Activated CD4-positive, alpha-beta memory T cell treated with anti-CD3 and anti-CD28 coated beads, Interleukin-2, amount 10 ng/mL, durations not matched to agents 7 days and 5 days (primary cell): Measurements from ENCODE around the gene GULP1. TPM values are rescaled to one million over a fixed set of nuclear protein-coding genes. Genes with fewer than 3 reads are reported as not detected.

ENCODE experiments used
- CTCF ChIA-PET: fragments of 350-600 bp; sonication (Branson Sonifier 250); formaldehyde crosslinking; loops from one replicate; lab custom pipeline; 2021; ENCODE audit warnings: antibody characterized with exemption, inconsistent platforms; lab: Charles Lee
- POLR2A ChIA-PET: fragments of 350-600 bp; sonication (Branson Sonifier 250); formaldehyde crosslinking; loops from one replicate; lab custom pipeline; 2021; ENCODE audit warnings: antibody characterized with exemption; lab: Charles Lee
- DNase-seq: peaks from one replicate; pipeline ENCODE4 v3.0.0-alpha.2; 2020
- H3K27ac Mint-ChIP-seq: one replicate; pipeline ENCODE4 v1.8.0; 2021; ENCODE audit warnings: mild to moderate bottlenecking, mixed read lengths
- H3K27me3 Mint-ChIP-seq: one replicate; pipeline ENCODE4 v1.8.0; 2021; ENCODE audit warnings: mixed read lengths
- H3K36me3 Mint-ChIP-seq: one replicate; pipeline ENCODE4 v1.8.0; 2021; ENCODE audit warnings: low read depth, mixed read lengths
- H3K4me1 Mint-ChIP-seq: one replicate; pipeline ENCODE4 v1.8.0; 2021; ENCODE audit warnings: mixed read lengths
- H3K4me3 Mint-ChIP-seq: one replicate; pipeline ENCODE4 v1.8.0; 2021; ENCODE audit warnings: mild to moderate bottlenecking, mixed read lengths
- H3K9me3 Mint-ChIP-seq: one replicate; pipeline ENCODE4 v1.8.0; 2021; ENCODE audit warnings: mixed read lengths
- total RNA-seq, 2 experiments: library from RNA; stranded (reverse); gene quantifications; one replicate each; pipeline ENCODE4 v1.2.3, GENCODE V29; 2021

The GULP1 gene
- total RNA-seq, 2 experiments from 2014 or later: not detected

- no peaks in the 10 kb centered on the region for H3K36me3 Mint-ChIP-seq
- H3K4me3 Mint-ChIP-seq: no peak overlapping the region
- POLR2A ChIA-PET: no interaction called here
- H3K27me3 Mint-ChIP-seq: no peaks in the 10 kb centered on the region
- CTCF ChIA-PET: no interaction called here
- no peaks in the 10 kb centered on the region for H3K9me3 Mint-ChIP-seq
- no peak overlapping the region for H3K27ac Mint-ChIP-seq
- no peak for DNase-seq
- no peaks in the 10 kb centered on the region for H3K4me1 Mint-ChIP-seq
Observed at GRCh38 chr2:188619146-188619545, 327.5 kb downstream of the GULP1 start.

- no peak for DNase-seq
- H3K27ac Mint-ChIP-seq: no peak overlapping the region
- no peak overlapping the region for H3K4me3 Mint-ChIP-seq
- no peaks in the 10 kb centered on the region for H3K4me1 Mint-ChIP-seq
- no peaks in the 10 kb centered on the region for H3K9me3 Mint-ChIP-seq
- H3K36me3 Mint-ChIP-seq: no peaks in the 10 kb centered on the region
- POLR2A ChIA-PET: no interaction called here
- CTCF ChIA-PET: no interaction called here
- H3K27me3 Mint-ChIP-seq: no peaks in the 10 kb centered on the region
Observed at GRCh38 chr2:188620916-188621315, 329.2 kb downstream of the GULP1 start.

- Mint-ChIP-seq H3K27me3 (no peaks in the 10 kb centered on the region), H3K9me3 (no peaks in the 10 kb centered on the region), H3K27ac (no peak overlapping the region), H3K36me3 (no peaks in the 10 kb centered on the region), H3K4me3 (no peak overlapping the region), H3K4me1 (no peaks in the 10 kb centered on the region)
- DNase-seq: no peak
- ChIA-PET POLR2A (no interaction called here), CTCF (no interaction called here)
Observed at GRCh38 chr2:188622601-188623260, 331.1 kb downstream of the GULP1 start.

DNA sequence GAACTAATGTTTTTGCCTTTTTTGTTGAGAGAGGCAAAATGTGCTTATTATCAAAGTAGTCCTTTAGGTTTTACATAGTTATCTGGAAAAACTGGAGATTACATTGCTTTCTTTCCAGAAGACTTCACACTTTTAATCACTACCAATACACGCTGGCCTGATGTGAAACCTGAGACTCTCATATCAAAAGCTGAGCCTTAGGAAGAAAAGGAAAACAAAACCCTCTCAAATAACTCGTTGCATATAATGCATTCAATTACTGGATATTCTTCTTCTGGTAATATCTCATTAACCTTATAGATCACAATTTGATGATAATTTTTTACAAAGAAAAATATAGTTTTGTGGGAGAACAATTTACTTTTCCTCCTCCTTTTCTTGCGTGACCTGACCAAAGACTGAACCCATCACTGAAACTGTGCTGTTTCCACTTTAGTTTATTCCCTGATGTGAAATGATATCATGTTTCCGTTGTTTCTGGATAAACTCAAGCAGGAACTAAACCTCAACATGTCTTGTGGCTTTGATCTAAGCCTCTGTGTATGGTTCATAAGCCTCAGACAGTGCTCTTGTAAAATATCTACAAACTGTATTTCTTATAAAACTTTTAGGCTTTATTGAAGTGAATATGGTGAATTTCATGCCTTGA is 332.4 kb downstream of the GULP1 start:
- ChIA-PET POLR2A (no interaction called here), CTCF (no interaction called here)
- Mint-ChIP-seq H3K4me3 (no peak overlapping the region), H3K4me1 (no peaks in the 10 kb centered on the region), H3K27ac (no peak overlapping the region), H3K27me3 (no peaks in the 10 kb centered on the region), H3K9me3 (no peaks in the 10 kb centered on the region), H3K36me3 (no peaks in the 10 kb centered on the region)
- no peak for DNase-seq

GRCh38 chr2:188627471-188627870 is 335.8 kb downstream of the GULP1 start:
- no peak overlapping the region for H3K27ac Mint-ChIP-seq
- no peak overlapping the region for H3K4me3 Mint-ChIP-seq
- no peaks in the 10 kb centered on the region for H3K9me3 Mint-ChIP-seq
- POLR2A ChIA-PET: no interaction called here
- H3K36me3 Mint-ChIP-seq: no peaks in the 10 kb centered on the region
- CTCF ChIA-PET: no interaction called here
- no peak for DNase-seq
- H3K4me1 Mint-ChIP-seq: no peaks in the 10 kb centered on the region
- no peaks in the 10 kb centered on the region for H3K27me3 Mint-ChIP-seq

DNA sequence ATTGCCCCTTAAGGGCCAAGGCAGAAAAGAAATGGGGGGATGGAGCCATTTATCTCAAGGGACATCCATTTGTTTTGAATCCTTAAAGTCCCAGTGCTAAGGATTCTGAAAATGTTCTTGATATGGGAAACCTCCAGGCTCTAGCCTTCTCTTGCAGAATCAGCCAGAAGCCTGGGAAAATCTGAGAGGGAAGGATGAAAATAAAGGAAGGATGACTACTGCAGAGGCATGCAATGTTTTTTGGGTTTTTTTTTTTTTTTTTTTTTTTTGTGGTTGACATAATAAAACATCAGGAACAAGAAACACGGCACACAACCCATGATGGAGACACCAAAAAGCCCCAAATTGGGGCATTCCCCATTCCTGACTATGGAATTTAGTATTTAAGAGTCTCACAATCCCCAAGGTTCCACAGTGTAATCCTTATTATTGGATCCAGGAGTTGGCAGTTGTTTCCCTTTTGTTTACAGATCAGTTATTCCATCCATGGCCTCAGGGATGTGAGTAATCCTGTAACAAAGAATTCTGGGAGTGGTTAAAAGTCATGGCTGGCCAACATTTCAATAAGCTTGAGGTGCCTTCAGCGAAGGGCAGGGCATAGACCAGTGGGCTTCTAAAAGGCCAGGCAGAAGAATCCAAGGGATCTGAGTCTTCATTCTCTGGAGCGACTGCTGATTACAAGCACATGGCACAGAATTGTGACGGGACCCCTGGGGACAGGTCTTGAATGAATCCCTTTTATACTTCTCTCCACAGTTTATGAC is 337.5 kb downstream of the GULP1 start:
- Mint-ChIP-seq H3K9me3 (no peaks in the 10 kb centered on the region), H3K4me3 (no peak overlapping the region), H3K4me1 (no peaks in the 10 kb centered on the region), H3K27ac (no peak overlapping the region), H3K27me3 (no peaks in the 10 kb centered on the region), H3K36me3 (no peaks in the 10 kb centered on the region)
- ChIA-PET CTCF (no interaction called here), POLR2A (no interaction called here)
- no peak for DNase-seq

- Mint-ChIP-seq H3K36me3 (no peaks in the 10 kb centered on the region), H3K27ac (no peak overlapping the region), H3K27me3 (no peaks in the 10 kb centered on the region), H3K4me3 (no peak overlapping the region), H3K9me3 (no peaks in the 10 kb centered on the region), H3K4me1 (no peaks in the 10 kb centered on the region)
- ChIA-PET CTCF (no interaction called here), POLR2A (no interaction called here)
- no peak for DNase-seq
Observed at GRCh38 chr2:188629753-188630527, 338.3 kb downstream of the GULP1 start.

GRCh38 chr2:188631037-188631809 is 339.5 kb downstream of the GULP1 start:
- no peaks in the 10 kb centered on the region for H3K9me3 Mint-ChIP-seq
- no peak overlapping the region for H3K27ac Mint-ChIP-seq
- POLR2A ChIA-PET: no interaction called here
- H3K27me3 Mint-ChIP-seq: no peaks in the 10 kb centered on the region
- no peak overlapping the region for H3K4me3 Mint-ChIP-seq
- no peaks in the 10 kb centered on the region for H3K36me3 Mint-ChIP-seq
- DNase-seq: no peak
- no peaks in the 10 kb centered on the region for H3K4me1 Mint-ChIP-seq
- CTCF ChIA-PET: no interaction called here

GRCh38 chr2:188634656-188635055 is 343.0 kb downstream of the GULP1 start:
- DNase-seq: no peak
- H3K9me3 Mint-ChIP-seq: no peaks in the 10 kb centered on the region
- POLR2A ChIA-PET: no interaction called here

More at GRCh38 chr2:188634656-188635055, 343.0 kb downstream of the GULP1 start:
- no peak overlapping the region for H3K4me3 Mint-ChIP-seq
- no peaks in the 10 kb centered on the region for H3K4me1 Mint-ChIP-seq
- H3K27me3 Mint-ChIP-seq: no peaks in the 10 kb centered on the region
- H3K27ac Mint-ChIP-seq: no peak overlapping the region
- H3K36me3 Mint-ChIP-seq: no peaks in the 10 kb centered on the region
- CTCF ChIA-PET: no interaction called here
